Activated effector memory CD4-positive, alpha-beta T cell treated with anti-CD3 and anti-CD28 coated beads, Interleukin-2, amount 50 U/mL, for 16 hours (primary cell): ENCODE results near the gene PRRX1.

Experiments used
- DNase-seq: peaks from one replicate; pipeline ENCODE4 v3.0.0-alpha.2; 2020

The PRRX1 gene

GRCh38 chr1:170776252-170776651, 112.3 kb downstream of the PRRX1 start:
- no peak for DNase-seq

- DNase-seq = no peak
Measured at GRCh38 chr1:170776777-170777176, 112.8 kb downstream of the PRRX1 start.
